ENCODE results near the gene ABCG5.
A peak's percentile ranks its signal among the peaks of the same experiment; 100 is the strongest.

ABCG5 gene

GRCh38 chr2:43841949-43842865 lies 3.6 kb upstream of the ABCG5 start:
- no peak for DNase-seq

GRCh38 chr2:43840965-43841364 lies 2.3 kb upstream of the ABCG5 start:
- DNase-seq: no peak

- no peak for DNase-seq
These were observed 1.3 kb upstream of the ABCG5 start for GRCh38 chr2:43839776-43840564.

DNA sequence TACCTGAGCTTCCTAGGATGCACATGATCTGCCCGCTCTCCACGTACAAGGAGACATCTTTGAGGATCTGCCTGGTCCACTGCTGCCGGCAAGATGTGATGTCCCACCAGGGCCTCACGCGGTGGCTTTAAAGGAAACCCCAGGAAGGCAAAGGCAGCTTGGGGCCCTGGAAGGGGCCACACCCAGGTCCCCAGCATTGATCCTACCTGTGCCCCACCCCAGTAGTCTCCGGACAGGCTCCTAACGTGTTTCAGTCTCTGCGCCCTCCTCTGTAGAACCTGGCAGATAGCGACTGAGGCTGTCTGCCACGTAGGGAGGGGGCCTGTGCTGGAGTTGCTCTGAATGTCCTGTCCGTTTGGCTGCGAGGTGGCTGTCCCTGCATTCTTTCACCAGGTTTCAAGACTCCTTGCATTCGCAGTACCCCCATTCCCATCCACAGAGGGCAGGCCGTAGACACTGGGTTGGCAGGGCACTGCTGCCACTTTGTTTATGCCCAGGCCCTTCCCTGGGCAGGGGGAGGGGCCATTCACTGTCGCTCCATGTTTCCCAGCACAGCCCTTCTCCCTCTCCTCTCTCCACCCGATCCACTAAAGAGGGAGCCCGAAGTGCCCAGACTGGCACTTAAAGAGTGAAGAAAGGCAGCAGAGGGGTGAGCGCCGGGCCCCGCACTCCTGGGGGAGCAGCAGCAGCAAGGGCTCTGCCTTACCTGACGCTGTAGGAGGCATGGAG lies 644 bp downstream of the ABCG5 start:
- no peak for DNase-seq

DNA sequence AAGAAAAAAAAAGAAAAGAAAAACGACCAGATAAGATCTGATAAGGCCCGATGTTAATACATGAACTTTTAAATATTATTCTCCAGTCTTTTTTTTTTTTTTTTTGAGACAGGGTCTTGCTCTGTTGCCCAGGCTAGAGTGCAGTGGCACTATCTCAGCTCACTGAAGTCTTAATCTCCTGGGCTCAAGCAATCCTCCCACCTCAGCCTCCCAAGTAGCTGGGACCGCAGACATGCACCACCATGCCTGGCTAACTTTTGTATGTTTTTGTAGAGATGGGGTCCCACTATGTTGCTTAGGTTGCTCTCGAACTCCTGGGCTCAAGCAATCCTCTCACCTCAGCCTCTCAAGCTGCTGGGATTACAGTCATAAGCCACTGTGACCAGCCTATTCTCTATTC lies 1.6 kb downstream of the ABCG5 start:
- DNase-seq: no peak

GRCh38 chr2:43832457-43832856 lies 6.2 kb downstream of the ABCG5 start:
- DNase-seq: peak; percentile 39

- no peak for DNase-seq
These were observed 6.9 kb downstream of the ABCG5 start for GRCh38 chr2:43831543-43832294.

GRCh38 chr2:43826305-43827250 lies 12.1 kb downstream of the ABCG5 start:
- no peak for DNase-seq

DNA sequence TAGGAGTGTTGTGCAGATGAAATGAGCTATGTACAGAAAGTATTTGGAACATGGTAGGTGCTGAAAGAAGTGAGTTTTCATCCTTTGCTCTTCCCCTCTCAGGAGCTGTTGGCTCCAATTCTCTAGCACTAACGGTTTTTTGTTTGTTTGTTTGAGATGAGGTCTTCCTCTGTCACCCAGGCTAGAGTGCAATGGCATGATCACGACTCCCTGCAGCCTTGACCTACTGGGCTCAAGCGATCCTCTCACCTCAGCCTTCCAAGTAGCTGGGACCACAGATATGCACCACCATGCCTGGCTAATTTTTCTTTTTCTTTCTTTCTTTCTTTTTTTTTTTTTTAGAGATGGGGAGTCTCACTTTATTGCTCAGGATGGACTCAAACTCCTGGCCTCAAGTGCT lies 12.8 kb downstream of the ABCG5 start:
- no peak for DNase-seq

DNA sequence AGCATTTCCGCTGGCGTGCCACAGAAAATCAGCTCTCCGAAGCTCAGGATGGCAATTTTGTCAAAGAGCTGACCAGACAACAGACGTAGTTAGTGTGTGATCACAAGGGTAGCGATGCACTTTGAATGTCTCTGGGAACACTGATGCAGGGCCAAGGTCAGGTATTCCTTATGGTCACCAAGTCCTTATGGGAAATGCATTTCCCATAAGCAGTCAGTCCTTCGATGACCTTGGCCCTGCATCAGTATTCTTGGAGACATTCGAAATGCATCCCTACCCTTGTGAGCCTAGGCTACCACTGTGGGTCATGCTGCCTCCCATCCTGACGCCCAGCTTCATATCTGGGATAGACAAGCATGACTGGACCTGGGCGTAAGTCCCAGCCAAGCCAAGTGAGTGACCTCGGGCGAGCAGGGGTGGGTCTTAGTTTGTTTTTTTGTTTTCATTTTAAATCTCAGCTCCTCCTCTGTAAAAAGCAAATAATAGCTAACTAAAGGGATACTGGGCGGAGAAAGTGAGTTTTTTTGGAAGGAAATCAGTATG lies 13.6 kb downstream of the ABCG5 start:
- DNase-seq: no peak

DNA sequence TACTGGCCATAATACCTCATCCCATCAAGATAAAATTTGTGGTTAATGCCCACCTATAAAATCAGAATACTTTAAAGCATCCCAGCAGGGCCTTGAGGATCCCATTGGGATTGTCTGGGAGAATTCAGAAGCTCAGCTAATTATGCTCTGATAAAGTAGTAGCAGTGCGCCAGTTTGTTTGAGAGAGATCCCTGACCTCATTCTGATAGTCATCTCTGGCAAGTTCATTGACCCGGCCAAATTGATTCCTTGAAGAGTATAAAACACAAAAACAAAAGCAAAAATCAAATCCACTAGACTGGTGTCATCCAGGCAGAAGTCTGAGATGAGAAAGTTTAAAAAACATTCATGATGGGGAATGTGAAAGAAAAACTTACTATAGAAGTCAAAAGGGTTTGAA lies 14.1 kb downstream of the ABCG5 start:
- DNase-seq: no peak

- no peak for DNase-seq
These were observed 14.9 kb downstream of the ABCG5 start for GRCh38 chr2:43823751-43824150.

DNA sequence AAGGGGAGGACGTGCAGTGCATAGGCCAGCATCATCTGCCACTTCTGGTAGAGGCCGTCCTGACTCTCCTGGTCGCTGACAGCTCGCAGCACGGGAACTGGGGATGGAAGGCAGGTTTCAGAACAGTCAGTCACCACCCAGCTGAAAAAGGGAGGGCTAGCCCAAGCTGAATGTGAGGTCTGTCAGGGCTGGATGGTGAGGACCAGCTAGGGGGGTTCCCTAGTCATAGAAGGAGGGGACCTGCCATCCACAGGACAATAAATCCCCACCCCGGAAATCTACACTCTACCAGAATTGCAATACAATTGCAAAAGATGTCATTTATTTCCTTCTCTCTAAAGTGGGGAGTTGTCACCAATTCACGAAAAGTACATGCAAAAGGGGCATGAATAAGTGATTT lies 15.8 kb downstream of the ABCG5 start:
- no peak for DNase-seq

DNA sequence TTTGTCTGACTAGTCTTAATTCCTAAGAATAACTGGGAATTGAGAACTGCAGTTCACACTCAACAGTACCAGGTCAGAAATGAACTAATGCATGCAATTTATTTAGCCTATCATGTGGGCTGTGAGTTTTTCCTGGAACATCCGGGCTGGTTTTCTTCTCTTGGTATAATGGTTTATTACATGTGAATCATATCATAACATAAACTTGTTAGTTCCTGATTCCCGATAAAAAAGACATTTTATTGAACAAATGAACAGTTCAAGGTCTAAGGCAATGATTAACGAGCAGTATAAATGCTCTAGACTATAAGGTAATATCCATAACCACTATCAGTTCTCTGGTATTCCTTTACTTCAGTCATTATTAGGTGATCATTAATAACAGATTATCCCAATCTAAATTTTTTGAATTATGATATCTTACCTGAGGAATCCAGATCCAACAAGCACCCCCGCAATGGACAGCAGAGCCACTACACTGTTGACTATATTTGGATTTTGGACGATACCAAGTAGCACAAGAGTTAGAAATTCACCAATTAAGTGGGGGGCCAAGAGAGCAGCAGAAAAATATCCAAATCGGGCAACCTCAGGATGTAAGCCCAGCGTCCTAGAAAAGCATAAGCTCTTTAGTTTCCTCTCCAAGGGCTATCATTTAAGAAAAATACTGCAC lies 19.0 kb downstream of the ABCG5 start:
- DNase-seq: no peak

DNA sequence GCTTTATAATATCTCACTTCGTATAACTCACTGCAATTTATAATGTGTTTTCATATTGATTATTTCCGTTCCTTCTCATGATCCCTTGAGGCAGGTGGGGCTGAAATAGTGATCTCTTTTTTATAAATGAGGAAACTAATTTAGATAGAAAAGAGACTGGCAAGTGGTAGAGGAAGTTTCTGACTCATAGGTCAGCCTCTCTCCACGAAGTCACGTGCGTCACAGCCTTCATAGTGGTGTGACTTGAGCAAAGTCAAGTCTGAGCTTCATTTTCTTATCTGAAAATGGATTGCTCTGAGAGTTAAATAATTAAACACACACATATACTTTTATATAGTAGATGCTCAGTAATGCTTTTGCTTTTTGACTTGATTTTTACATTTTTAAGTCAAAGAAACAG lies 19.9 kb downstream of the ABCG5 start:
- DNase-seq: no peak

GRCh38 chr2:43814711-43815110 lies 23.9 kb downstream of the ABCG5 start:
- DNase-seq: no peak

DNA sequence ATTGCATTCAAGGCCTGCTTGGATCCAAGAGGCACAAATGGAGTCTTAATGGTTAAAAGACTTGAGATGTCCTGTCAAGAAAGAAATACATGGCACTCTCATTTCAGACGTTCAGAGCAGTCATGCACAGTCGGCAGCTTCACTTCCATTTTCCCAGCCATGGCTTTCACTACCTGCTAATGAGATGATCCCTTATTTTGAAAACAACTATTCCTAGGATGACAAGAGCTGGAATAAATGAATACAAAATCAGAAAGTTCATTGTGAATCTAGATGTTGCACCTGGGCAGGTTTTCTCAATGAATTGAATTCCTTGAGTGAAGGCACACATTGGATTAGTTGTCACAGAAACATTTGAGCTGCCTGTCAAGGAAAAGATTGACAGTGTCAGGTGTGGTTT lies 25.7 kb downstream of the ABCG5 start:
- DNase-seq: no peak

DNA sequence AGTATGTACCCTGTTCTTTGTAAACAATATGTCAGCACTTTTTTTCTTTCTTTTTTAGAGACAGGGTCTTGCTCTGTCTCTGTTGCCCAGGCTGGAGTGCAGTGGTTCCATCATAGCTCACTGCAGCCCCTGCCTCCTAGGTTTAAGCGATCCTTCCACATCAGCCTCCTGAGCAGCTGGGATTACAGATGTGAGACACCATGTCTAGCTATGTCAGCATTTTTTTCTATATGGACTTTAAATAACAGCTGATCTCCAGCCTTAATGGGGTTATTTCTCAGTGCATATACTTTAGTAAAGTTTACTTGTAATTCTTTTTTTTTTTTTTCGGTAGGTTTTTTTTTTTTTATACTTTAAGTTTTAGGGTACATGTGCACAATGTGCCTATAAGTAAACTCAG lies 26.6 kb downstream of the ABCG5 start:
- DNase-seq: no peak

DNA sequence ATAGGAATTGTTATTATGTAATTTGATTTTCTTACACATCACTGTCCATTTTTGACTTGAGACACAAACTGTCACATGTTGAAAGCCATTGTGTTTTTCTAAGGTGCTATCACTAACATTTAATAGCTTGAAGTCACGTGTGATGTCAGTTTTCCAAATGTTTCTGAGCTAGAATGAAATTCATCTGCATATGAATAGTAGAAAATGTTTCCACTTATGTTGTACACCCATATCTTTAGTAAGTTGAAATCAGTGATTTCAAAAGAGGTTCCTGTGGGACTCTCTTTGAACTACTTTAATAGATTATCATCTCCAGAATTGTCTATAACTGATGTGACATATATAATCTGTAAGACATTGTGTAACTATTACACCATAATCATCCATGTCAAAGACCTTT lies 27.8 kb downstream of the ABCG5 start:
- DNase-seq: no peak

- DNase-seq: no peak
These were observed 28.2 kb downstream of the ABCG5 start for GRCh38 chr2:43810452-43810851.

DNA sequence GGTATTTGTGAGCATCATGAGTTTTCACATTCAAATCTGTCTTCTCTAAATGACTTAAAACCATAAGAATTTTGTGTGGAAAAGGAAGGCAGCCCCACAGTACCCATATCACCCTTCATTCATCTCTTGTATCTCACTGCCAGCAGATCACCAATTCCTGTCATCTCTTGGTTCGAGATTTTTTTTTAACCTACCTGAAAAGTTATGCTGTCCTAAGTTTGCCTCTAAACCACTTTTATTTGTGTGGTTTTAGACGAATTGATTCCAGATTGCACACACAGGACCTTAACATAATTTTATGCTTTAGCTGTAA lies 32.0 kb downstream of the ABCG5 start:
- DNase-seq: no peak

All from RPMI8226 (cell line).